ENCODE data around the gene PPP6C. TPM values are rescaled to one million over a fixed set of nuclear protein-coding genes. Genes with fewer than 3 reads are reported as not detected.
"Not testable (repeated sequence)": the region's sequence is repeated elsewhere in the genome, so short reads cannot be mapped to it uniquely, and the experiment has no call there.

The PPP6C gene
- 50.6 and 57.1 TPM in 2 replicates for total RNA-seq

- intact Hi-C loops (cut with micrococcal nuclease), result loop anchor here (1.0 to 5.0 kb wide), 9 partner anchors 11 to 558 kb away; partner anchors contain the start of genes GAPVD1, GOLGA1, HSPA5 and NR6A1
Measured at GRCh38 chr9:125189361-125190289, at the start of gene PPP6C. Gene PPP6C, minus strand, starts transcription at chr9:125189803. Its CDS starts 85 bp downstream, at chr9:125189718.

DNA sequence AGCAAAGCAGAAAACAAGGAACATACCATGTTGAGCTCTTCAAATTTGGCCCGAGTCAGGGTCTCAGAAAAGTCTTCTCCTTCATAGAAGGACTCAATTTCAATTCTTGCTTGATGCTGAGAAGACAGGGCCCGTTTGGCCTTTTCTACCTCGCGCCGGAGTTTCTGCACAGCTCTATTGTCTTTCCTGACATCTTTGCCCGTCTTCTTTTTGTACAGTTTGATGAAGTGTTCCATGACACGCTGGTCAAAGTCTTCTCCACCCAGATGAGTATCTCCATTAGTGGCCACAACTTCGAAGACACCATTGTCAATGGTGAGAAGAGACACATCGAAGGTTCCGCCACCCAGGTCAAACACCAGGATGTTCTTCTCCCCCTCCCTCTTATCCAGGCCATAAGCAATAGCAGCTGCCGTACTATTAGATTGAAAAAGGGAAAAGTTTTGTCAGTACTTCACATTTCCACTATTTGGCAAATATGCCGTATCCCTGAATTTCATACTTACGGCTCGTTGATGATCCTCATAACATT is 49.4 kb upstream of the PPP6C start:
- intact Hi-C loops (cut with micrococcal nuclease), result no loop called here

- intact Hi-C loops (cut with micrococcal nuclease), result no loop called here
Measured at GRCh38 chr9:125238127-125238914, 48.7 kb upstream of the PPP6C start.

DNA sequence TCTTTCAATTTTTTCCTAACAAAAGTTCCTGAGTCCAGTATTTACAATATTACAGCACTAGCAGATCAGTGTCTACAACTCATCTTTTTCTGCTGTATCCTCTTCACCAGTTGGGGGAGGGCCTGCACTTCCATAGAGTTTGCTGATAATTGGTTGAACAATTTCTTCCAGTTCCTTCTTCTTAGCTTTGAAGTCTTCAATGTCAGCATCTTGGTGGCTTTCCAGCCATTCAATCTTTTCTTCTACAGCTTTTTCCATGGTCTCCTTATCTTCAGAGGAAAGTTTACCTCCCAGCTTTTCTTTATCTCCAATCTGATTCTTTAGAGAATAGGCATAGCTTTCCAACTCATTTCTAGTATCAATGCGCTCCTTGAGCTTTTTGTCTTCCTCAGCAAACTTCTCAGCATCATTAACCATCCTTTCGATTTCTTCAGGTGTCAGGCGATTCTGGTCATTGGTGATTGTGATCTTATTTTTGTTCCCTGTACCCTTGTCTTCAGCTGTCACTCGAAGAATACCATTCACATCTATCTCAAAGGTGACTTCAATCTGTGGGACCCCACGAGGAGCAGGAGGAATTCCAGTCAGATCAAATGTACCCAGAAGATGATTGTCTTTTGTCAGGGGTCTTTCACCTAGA is 47.0 kb upstream of the PPP6C start:
- intact Hi-C loops (cut with micrococcal nuclease), result not testable (repeated sequence)

DNA sequence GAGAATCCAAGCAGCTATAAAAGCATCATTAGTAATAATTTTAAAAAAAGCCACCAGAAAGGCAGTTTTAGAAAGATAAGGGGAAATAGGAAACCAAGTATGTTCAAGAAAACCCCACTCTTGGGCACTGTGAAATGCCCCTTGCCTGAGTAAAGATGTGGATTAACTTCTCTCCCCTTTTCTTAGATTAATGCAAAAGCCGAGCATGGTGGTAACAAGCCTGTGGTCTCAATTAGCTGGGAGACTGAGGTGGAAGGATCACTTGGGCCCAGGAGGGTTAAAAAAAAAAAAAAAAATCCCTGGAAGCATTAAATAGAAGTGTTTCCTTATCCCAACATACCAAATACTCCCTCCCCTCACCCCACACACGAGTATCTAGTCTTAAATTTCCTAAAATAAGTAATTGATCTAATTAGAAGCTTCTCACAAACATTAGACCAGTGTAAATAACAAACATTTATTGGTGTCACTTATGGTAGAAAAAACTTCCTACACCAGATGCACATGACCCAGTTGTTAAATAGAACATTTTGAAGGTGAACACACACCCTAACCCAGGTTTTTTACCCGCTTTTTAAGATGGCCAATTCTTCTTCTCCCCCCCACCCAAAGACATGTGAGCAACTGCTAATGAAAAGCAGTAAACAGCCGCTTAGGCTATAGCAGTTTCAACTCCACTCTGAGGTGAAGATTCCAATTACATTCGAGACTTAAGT is 46.4 kb upstream of the PPP6C start:
- intact Hi-C loops (cut with micrococcal nuclease), result no loop called here

DNA sequence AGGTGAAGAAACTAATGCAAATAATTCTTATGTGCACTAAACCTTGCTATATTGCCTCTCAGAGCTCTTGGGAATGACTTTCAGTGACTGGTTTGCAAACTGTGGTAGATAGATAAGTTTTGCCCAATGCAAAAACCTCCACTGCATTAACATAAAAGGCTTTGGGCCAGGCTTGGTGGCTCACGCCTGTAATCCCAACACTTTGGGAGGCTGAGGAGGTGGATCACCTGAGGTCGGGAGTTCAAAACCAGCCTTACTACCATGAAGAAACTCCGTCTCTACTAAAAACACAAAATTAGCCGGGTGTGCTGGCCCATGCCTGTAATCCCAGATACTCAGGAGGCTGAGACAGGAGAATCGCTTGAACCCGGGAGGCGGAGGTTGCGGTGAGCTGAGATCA is 44.5 kb upstream of the PPP6C start:
- intact Hi-C loops (cut with micrococcal nuclease), result not testable (repeated sequence)

GRCh38 chr9:125233678-125234077 is 44.1 kb upstream of the PPP6C start:
- intact Hi-C loops (cut with micrococcal nuclease), result no loop called here

- intact Hi-C loops (cut with micrococcal nuclease), result no loop called here
Measured at GRCh38 chr9:125227761-125228160, 38.2 kb upstream of the PPP6C start.

DNA sequence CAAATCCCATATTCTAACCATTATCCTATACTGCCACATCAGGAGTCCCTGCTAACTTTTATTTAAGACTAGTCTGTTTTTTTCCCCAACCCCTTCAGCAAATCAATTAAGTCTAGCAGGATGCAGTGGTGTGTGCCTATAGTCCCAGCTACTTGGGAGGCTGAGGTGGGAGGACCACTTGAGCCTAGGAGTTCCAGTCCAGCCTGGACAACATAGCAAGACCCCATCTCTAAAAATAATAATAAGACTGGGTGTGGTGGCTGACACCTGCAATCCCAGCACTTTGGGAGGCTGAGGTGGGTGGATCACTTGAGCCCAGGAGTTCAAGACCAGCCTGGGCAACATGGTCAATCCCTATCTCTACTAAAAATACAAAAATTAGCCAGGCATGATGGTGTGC is 35.3 kb upstream of the PPP6C start:
- intact Hi-C loops (cut with micrococcal nuclease), result not testable (repeated sequence)

DNA sequence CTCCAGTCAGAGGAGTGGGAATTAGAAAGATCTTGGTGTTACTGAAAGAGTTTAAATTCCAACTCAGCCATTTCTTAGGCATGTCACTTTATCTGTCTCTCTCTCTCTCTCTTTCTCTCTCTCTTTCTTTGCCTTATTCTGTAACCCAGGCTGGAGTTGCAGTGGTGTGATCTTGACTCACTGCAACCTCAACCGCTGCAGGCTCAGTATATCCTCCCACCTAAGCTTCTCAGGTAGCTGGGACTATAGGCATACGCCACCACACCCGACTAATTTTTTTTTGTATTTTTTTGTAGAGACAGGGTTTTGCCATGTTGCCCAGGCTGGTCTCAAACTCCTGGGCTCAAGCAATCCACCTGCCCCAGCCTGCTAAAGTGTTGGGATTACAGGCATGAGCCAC is 29.0 kb upstream of the PPP6C start:
- intact Hi-C loops (cut with micrococcal nuclease), result no loop called here

DNA sequence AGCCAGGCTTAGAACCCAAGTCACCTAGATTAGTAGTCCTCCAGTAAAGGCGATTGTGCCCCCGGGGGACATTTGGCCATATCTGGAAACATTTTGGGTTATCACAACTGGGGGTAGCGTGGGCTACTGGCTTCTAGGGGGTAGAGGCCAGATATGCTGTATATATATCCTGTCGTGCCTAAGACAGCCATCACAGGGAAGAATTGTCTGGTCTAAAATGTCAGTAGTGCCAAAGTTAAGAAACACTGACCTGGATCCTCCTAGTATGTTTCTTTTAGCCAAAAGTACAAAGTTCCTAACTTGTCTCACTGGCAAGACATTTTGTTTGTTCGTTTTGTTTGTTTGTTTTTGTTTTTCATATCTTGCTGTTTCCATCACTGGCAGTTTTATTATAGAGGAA is 24.6 kb upstream of the PPP6C start:
- intact Hi-C loops (cut with micrococcal nuclease), result no loop called here

GRCh38 chr9:125204477-125204876 is 14.9 kb upstream of the PPP6C start:
- intact Hi-C loops (cut with micrococcal nuclease), result no loop called here

GRCh38 chr9:125202846-125203618 is 13.4 kb upstream of the PPP6C start:
- intact Hi-C loops (cut with micrococcal nuclease), result no loop called here

DNA sequence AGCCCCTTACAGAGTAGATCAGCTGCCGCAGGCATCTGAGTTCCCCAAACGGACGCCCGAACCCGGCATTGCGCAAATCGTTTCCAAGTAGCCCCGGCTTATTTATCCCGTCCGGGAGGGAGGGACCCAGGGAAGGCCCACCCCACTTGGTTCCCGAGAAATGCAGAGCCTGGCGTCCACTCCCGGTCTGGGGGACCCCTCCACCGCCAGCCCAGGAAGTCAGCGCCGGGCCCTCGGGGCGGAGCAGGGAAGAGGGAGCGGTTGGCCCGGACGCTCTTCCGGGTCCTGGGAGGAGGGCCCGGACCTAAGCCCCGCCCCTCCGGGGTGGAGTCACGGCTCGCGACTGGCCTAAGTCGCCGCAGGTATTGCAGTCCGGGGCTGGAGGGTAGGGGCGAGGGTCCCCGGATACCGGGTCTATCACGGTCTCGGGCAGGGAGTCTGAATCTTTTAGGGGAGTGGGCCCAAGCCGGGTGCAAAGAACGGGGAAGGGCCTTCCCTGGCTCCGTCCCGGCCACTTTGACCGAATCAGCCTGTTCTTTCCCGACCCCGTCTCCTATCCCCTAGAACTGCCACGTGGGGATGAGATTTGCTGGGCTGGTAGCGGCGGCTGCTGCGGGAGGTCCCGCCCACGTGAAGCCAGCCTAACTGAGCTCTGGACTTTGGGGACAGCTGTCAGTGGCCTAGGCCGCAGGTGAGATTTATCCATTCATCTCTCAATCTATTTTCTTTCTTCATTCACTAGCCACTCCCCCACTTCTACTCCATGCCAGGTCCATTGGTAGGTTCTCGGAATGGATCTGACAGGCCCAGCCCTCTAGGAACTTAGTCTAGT is 10.8 kb upstream of the PPP6C start, which contains the start of gene RABEPK:
Gene RABEPK, plus strand, starts transcription at position 327 of the 832 bp plus-strand sequence. CDS start 2,472 bp downstream, outside the sequence.
- intact Hi-C loops (cut with micrococcal nuclease), result loop anchor here (1.0 to 2.0 kb wide), 5 partner anchors 11 to 338 kb away; partner anchors contain the start of genes ARPC5L, GAPVD1, GOLGA1 and HSPA5

- intact Hi-C loops (cut with micrococcal nuclease), result not testable (repeated sequence)
Measured at GRCh38 chr9:125195591-125195990, 6.0 kb upstream of the PPP6C start.

DNA sequence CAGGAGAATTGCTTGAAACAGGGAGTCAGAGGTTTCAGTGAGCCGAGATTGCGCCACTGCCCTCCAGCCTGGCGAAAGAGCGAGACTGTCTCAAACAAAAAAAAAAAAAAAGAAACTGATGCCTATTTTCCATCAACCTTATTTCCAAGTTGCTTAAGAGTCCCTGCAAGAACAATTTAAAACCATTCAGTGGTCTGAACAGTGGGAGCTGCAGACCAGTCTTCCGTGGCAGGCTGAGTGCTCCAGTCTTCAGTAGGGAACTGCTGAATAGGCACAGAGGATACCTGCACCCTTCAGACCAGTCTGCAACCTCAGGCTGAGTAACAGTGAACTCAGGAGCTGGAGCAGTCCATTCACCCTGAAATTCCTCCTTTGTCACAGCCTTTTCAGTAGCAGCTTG is 4.9 kb upstream of the PPP6C start:
- intact Hi-C loops (cut with micrococcal nuclease), result loop anchor here (5.0 kb wide), 1 partner anchor 67 kb away; no protein-coding TSS in a partner anchor

GRCh38 chr9:125190361-125190801 is 778 bp upstream of the PPP6C start:
- intact Hi-C loops (cut with micrococcal nuclease), result loop anchor here (1.0 to 5.0 kb wide), 3 partner anchors 63 to 249 kb away; partner anchors contain the start of genes GAPVD1 and GOLGA1

DNA sequence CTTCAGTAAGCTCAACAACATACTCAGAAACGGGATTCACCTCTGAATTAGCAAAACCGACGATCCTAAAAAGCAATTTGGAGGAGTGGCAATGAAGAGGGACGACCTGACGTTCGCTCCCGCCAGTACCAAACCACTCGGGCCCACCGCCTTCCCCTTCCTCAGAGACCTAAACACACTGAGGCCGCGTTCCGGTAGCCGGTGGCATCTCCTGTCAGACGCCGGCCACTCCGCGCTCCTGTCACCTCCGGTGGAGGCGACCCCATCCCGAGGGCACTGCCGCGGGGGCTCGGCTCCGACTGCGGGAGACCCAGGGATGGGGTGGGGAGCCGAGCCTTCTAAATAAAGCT is 617 bp downstream of the PPP6C start:
- intact Hi-C loops (cut with micrococcal nuclease), result loop anchor here (1.0 to 5.0 kb wide), 6 partner anchors 11 to 558 kb away; partner anchors contain the start of genes HSPA5, NR6A1, PBX3 and RABEPK
